Neutrophil (primary cell): Measurements from ENCODE around the gene HECTD1.

Experiments used
- H3K27ac ChIP-seq: fragments of 200-600 bp; sonication (generic); 2 replicates; pipeline ENCODE4 v1.5.1; 2016; ENCODE audit warnings: mild to moderate bottlenecking, moderate library complexity
- H3K27me3 ChIP-seq: fragments of 200-600 bp; sonication (generic); 2 replicates; pipeline ENCODE4 v1.6.0; 2016; ENCODE audit warnings: mild to moderate bottlenecking
- H3K36me3 ChIP-seq: fragments of 200-600 bp; sonication (generic); 2 replicates; pipeline ENCODE4 v1.5.1; 2017
- H3K4me1 ChIP-seq, 2 experiments: fragments of 200-600 bp in 1 of 2; sonication (generic) in 1 of 2; 1 replicate in 1 of 2; 2 replicates in 1 of 2; pipeline versions ENCODE4 v1.5.1 to v1.6.1; 2013 to 2016; ENCODE audit warnings: low read depth in 1 of 2, low read length in 1 of 2, mild to moderate bottlenecking in 1 of 2, moderate library complexity in 1 of 2; ENCODE audit not compliant: control insufficient read depth in 1 of 2, insufficient read depth in 1 of 2
- H3K4me3 ChIP-seq, 2 experiments: fragments of 200-600 bp in 1 of 2; sonication (generic) in 1 of 2; 1 replicate in 1 of 2; 2 replicates in 1 of 2; pipeline ENCODE4 v1.5.1; 2013 to 2016; ENCODE audit warnings: low read depth in 1 of 2, low read length in 1 of 2, mild to moderate bottlenecking in 1 of 2, moderate library complexity in 1 of 2
- H3K9me3 ChIP-seq: fragments of 200-600 bp; sonication (generic); 2 replicates; pipeline ENCODE4 v1.5.1; 2016
- CTCF ChIP-seq: fragments of 200-600 bp; sonication (generic); IDR thresholded peaks from 2 replicates; pipeline ENCODE4 v1.5.1; 2016; ENCODE audit warnings: antibody characterized with exemption

Gene HECTD1

GRCh38 chr14:31229638-31230572, 22.3 kb upstream of the HECTD1 start:
- H3K9me3 ChIP-seq, result no peaks in the 10 kb centered on the region
- no peaks in the 10 kb centered on the region for H3K36me3 ChIP-seq
- peaks cover 6 to 7% of the 10 kb centered on the region in 2 experiments for H3K4me1 ChIP-seq
- TF ChIP-seq CTCF, result no peak
- H3K27me3 ChIP-seq, result no peaks in the 10 kb centered on the region
- no peak overlapping the region for H3K27ac ChIP-seq
- peak overlapping the region; percentile 6 to 43 for H3K4me3 ChIP-seq

- Histone ChIP-seq H3K4me3 (no peak overlapping the region), H3K27me3 (no peaks in the 10 kb centered on the region), H3K9me3 (no peaks in the 10 kb centered on the region), H3K4me1 (peaks cover 6 to 7% of the 10 kb centered on the region in 2 experiments), H3K36me3 (no peaks in the 10 kb centered on the region), H3K27ac (no peak overlapping the region)
- TF ChIP-seq CTCF, result no peak
Observed at GRCh38 chr14:31229009-31229408, 21.4 kb upstream of the HECTD1 start.

DNA sequence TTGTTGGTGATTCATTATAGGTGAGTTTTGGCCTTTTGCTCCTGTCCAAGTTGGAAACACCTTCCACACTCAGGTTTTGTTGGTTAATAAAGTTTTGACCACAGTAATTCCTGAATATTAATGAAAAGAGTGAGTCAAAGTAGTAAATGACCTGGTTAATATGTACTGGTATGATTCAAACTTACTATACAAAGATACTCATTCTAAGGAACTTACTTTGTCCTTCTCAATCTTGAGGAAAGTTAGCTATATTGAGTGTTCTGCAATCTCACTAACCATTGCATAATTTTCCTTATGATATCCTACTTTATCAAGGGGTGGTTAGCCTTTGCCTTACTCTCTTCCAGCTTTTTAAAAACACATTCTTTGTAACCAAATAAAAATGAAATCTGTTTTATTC, 20.9 kb upstream of the HECTD1 start:
- Histone ChIP-seq H3K4me3 (no peak overlapping the region), H3K27ac (no peak overlapping the region), H3K36me3 (no peaks in the 10 kb centered on the region), H3K27me3 (no peaks in the 10 kb centered on the region), H3K4me1 (peaks cover 6 to 7% of the 10 kb centered on the region in 2 experiments), H3K9me3 (no peaks in the 10 kb centered on the region)
- TF ChIP-seq CTCF, result no peak

DNA sequence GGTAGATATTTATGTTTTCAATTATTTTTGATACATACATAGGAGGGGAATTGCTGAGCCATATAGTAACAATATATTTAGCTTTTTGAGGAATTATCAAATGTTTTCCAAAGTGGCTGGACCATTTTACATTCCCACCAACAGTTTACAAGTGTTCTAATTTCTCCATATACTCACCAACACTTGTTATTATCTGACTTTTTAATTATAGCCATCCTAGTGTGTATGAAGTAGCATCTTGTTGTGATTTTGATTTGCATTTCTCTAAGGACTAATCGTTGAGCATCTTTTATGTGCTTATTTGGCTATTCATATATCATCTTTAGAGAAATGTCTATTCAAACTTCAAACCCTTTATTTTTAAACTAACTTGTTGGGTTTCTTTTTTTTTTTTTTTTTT, 17.2 kb upstream of the HECTD1 start:
- Histone ChIP-seq H3K36me3 (no peaks in the 10 kb centered on the region), H3K27me3 (no peaks in the 10 kb centered on the region), H3K4me1 (peaks cover 4 to 5% of the 10 kb centered on the region in 2 experiments), H3K27ac (no peak overlapping the region), H3K9me3 (no peaks in the 10 kb centered on the region), H3K4me3 (no peak overlapping the region)
- TF ChIP-seq CTCF, result no peak

- TF ChIP-seq CTCF, result no peak
- no peak overlapping the region for H3K27ac ChIP-seq
- no peaks in the 10 kb centered on the region for H3K27me3 ChIP-seq
- no peaks in the 10 kb centered on the region for H3K4me1 ChIP-seq
- no peaks in the 10 kb centered on the region for H3K36me3 ChIP-seq
- no peak overlapping the region for H3K4me3 ChIP-seq
- H3K9me3 ChIP-seq, result no peaks in the 10 kb centered on the region
Observed at GRCh38 chr14:31223331-31223730, 15.7 kb upstream of the HECTD1 start.
